K562 (cell line): Measurements from ENCODE around the gene FRK. TPM values are rescaled to one million over a fixed set of nuclear protein-coding genes. Genes with fewer than 3 reads are reported as not detected.

Experiments used
- CHD1 ChIP-seq: fragments of 200-600 bp; sonication (generic); IDR thresholded peaks from one replicate; pipeline ENCODE4 v1.6.1; 2012; ENCODE audit warnings: mild to moderate bottlenecking, moderate library complexity, low read length, inconsistent platforms
- CREB3 ChIP-seq: fragments of 450-650 bp; conservative IDR thresholded peaks from 2 replicates; pipeline ENCODE4 v1.6.1; 2016; ENCODE audit warnings: missing genetic modification characterization, low read depth, mild to moderate bottlenecking, missing compliant biosample characterization, moderate library complexity
- FOXJ3 ChIP-seq: sonication (generic); formaldehyde crosslinking; IDR thresholded peaks from 2 replicates; pipeline ENCODE4 v1.4.0; 2020; ENCODE audit warnings: mild to moderate bottlenecking, missing genetic modification reagents
- HNRNPUL1 ChIP-seq: fragments of 200-400 bp; formaldehyde crosslinking; IDR thresholded peaks from 2 replicates; pipeline ENCODE4 v1.6.1; 2017; ENCODE audit warnings: low read length
- KDM1A ChIP-seq, 2 experiments: fragments of 450-650 bp; IDR thresholded peaks; 2 replicates each; pipeline ENCODE4 v1.6.1; 2016; ENCODE audit warnings: mild to moderate bottlenecking in 2 of 2
- MLLT1 ChIP-seq, 2 experiments: fragments of 450-650 bp; IDR thresholded peaks; 2 replicates each; pipeline ENCODE4 v1.6.1; 2016
- NFIX ChIP-seq: fragments of 250-450 bp; sonication (Bioruptor Pico); IDR thresholded peaks from 2 replicates; pipeline ENCODE4 v1.4.0; 2020; ENCODE audit warnings: low read depth, mild to moderate bottlenecking, moderate library complexity
- NONO ChIP-seq, 2 experiments: fragments of 200-400 bp in 1 of 2; fragments of 450-650 bp in 1 of 2; formaldehyde crosslinking in 1 of 2; IDR thresholded peaks; 2 replicates each; pipeline ENCODE4 v1.6.1; 2017; ENCODE audit warnings: low read depth in 2 of 2, mild to moderate bottlenecking in 2 of 2, moderate library complexity in 2 of 2, low read length in 1 of 2
- PATZ1 ChIP-seq: fragments of 250-450 bp; sonication (Bioruptor Pico); IDR thresholded peaks from 2 replicates; pipeline ENCODE4 v1.5.0; 2020; ENCODE audit warnings: mild to moderate bottlenecking, borderline replicate concordance
- PTBP1 ChIP-seq: fragments of 200-400 bp; formaldehyde crosslinking; IDR thresholded peaks from 2 replicates; pipeline ENCODE4 v1.6.1; 2017; ENCODE audit warnings: low read depth, low read length
- RFX1 ChIP-seq: fragments of 450-650 bp; IDR thresholded peaks from 2 replicates; pipeline ENCODE4 v1.6.1; 2016; ENCODE audit warnings: mild to moderate bottlenecking, moderate library complexity
- SIN3B ChIP-seq: fragments of 450-650 bp; IDR thresholded peaks from 2 replicates; pipeline ENCODE4 v1.6.1; 2017; ENCODE audit warnings: low read depth, mild to moderate bottlenecking, moderate library complexity
- SMARCA5 ChIP-seq: fragments of 450-650 bp; IDR thresholded peaks from 2 replicates; pipeline ENCODE4 v1.6.1; 2016
- SRSF9 ChIP-seq: fragments of 200-400 bp; formaldehyde crosslinking; IDR thresholded peaks from 2 replicates; pipeline ENCODE4 v1.6.1; 2017; ENCODE audit warnings: low read depth, low read length, borderline replicate concordance
- STAT6 ChIP-seq: sonication (generic); formaldehyde crosslinking; IDR thresholded peaks from 2 replicates; pipeline ENCODE4 v1.8.1; 2023; ENCODE audit warnings: mild to moderate bottlenecking, missing genetic modification reagents
- SUPT5H ChIP-seq: fragments of 450-650 bp; IDR thresholded peaks from 2 replicates; pipeline ENCODE4 v1.6.1; 2016
- TCF15 ChIP-seq: fragments of 250-450 bp; sonication (Bioruptor Pico); IDR thresholded peaks from 2 replicates; pipeline ENCODE4 v1.8.0; 2022; ENCODE audit warnings: moderate library complexity, mild to moderate bottlenecking, inconsistent platforms
- XRCC5 ChIP-seq: fragments of 200-400 bp; formaldehyde crosslinking; IDR thresholded peaks from 2 replicates; pipeline ENCODE4 v1.6.1; 2017; ENCODE audit warnings: low read depth, mild to moderate bottlenecking, low read length
- ZNF217 ChIP-seq: sonication (generic); formaldehyde crosslinking; IDR thresholded peaks from 2 replicates; pipeline ENCODE4 v1.8.0; 2022; ENCODE audit warnings: mild to moderate bottlenecking, missing genetic modification reagents
- ZNF384 ChIP-seq: IDR thresholded peaks from 2 replicates; pipeline ENCODE4 v1.6.1; 2012; ENCODE audit warnings: low read depth, low read length, improper control_type of control experiment
- ZNF57 ChIP-seq: fragments of 450-650 bp; formaldehyde crosslinking; IDR thresholded peaks from 2 replicates; pipeline ENCODE4 v1.4.0; 2020; ENCODE audit warnings: mild to moderate bottlenecking, moderate library complexity
- polyA plus RNA-seq, 8 experiments: library from polyadenylated mRNA; depleted of rRNA in 4 of 8; stranded (reverse) in 5 of 8; unstranded in 3 of 8; fragments of >200 nt; fragmentation: Nextera tagmentation in 2 of 8; fragmentation: Illumina TruSeq in 1 of 8; extraction: Ambion mirVana in 2 of 8; extraction: Trizol in 1 of 8; gene quantifications; 2 replicates each; pipeline versions ENCODE4 v1.2.1 to v1.2.3, GENCODE V29; 2011 to 2014; ENCODE audit warnings: inconsistent platforms in 1 of 8, missing spikeins in 1 of 8
- total RNA-seq, 7 experiments: library from RNA; depleted of rRNA in 6 of 7; stranded (reverse); fragments of >200 nt in 6 of 7; fragmentation: Illumina TruSeq in 2 of 7; extraction: Trizol in 2 of 7; gene quantifications; 2 replicates each; pipeline versions ENCODE4 v1.2.1 to v1.2.3, GENCODE V29; 2011 to 2021; ENCODE audit warnings: low replicate concordance in 1 of 7

FRK gene
- total and polyA plus RNA-seq, 9 of the 15 experiments (the other 6 are each of a cell fraction or from before 2014, with no cell fraction given), result 0.01 to 0.29 (median 0.09) TPM

- TF ChIP-seq TCF15 (CRISPR knock-in tag) (no peak), NFIX (CRISPR knock-in tag) (no peak), HNRNPUL1 (no peak), KDM1A (IDR thresholded peaks at IDR 0.05) (peak in 1 of 2 experiments; percentile 11; a peak in 1 of 4 replicates), RFX1 (no peak), SRSF9 (no peak), STAT6 (CRISPR knock-in tag) (peak; percentile 47; the same call in 1 of the 2 replicates), SMARCA5 (no peak), MLLT1 (IDR thresholded peaks at IDR 0.05) (peak in 1 of 2 experiments; percentile 52; a peak in 1 of 4 replicates), PTBP1 (no peak), FOXJ3 (CRISPR knock-in tag) (no peak), SUPT5H (peak; percentile 86), ZNF217 (no peak), XRCC5 (no peak), NONO (IDR thresholded peaks at IDR 0.05; ENCODE audit: low read depth in 2 of 2, low read length in 1 of 2) (peak in 1 of 2 experiments; percentile 69; a peak in 3 of 4 replicates), ZNF384 (no peak), SIN3B (no peak; the same call in 1 of the 2 replicates), ZNF57 (CRISPR knock-in tag) (no peak), PATZ1 (CRISPR knock-in tag) (no peak), CHD1 (peak; percentile 35), CREB3 (tag) (no peak)
Observed at GRCh38 chr6:116100419-116101301, 40.0 kb upstream of the FRK start, which contains the start of gene NT5DC1 (continued).
